GM12873 (cell line): Measurements from ENCODE around the gene GRAMD4.

Source experiments
- CTCF ChIP-seq: IDR thresholded peaks from 2 replicates; pipeline ENCODE4 v1.5.1; 2012; ENCODE audit warnings: low read depth, mild to moderate bottlenecking, moderate library complexity, low read length, control low read depth; ENCODE audit not compliant: insufficient read depth; ENCODE audit errors: missing control alignments

Gene GRAMD4

GRCh38 chr22:46585340-46586122 is 34.7 kb upstream of the GRAMD4 start:
- no peak for TF ChIP-seq CTCF

GRCh38 chr22:46586123-46586519 is 34.1 kb upstream of the GRAMD4 start:
- TF ChIP-seq CTCF, result no peak

- TF ChIP-seq CTCF, result no peak
Measured at GRCh38 chr22:46586531-46587011, 33.6 kb upstream of the GRAMD4 start.

- no peak for TF ChIP-seq CTCF
Measured at GRCh38 chr22:46587061-46587460, 33.1 kb upstream of the GRAMD4 start.

- TF ChIP-seq CTCF, result no peak
Measured at GRCh38 chr22:46587492-46588278, 32.5 kb upstream of the GRAMD4 start.

- TF ChIP-seq CTCF, result no peak
Measured at GRCh38 chr22:46588279-46589140, 31.7 kb upstream of the GRAMD4 start.

GRCh38 chr22:46589141-46589748 is 30.9 kb upstream of the GRAMD4 start:
- no peak for TF ChIP-seq CTCF
